ENCODE results near the gene GMDS.

DNA sequence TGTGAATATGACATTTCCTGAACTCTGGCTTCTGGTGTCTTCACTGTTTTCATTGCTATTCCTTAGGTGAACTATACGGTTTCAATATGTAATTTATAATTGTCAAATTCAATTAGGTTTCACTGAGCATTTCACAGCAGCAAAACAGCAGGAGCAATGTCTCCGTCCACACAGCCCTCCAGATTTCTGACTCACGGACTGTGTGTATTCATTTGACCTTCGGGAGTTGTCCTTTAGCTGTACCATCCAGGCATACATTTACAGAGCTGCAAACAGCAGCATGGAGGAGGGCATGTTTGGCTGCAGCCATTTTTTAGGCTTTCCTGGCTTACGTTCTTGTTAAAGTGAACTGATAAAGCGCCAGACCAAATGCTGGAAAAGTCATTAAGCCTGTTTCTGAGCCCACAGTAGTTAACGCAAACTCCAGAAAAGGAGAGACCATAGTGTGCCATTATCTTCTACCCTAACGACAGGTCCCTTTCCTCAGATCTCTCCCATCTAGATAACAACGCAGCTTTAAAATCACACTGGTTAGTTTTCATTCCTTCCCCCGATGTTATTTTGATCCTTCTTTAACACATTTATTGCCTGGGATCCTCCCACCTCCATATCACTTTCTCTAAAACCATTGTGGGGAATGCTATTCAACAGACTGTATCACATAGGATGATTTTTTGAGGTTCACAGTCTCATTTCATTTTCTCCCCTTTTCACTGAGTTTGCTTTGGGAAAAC, 617.4 kb downstream of the GMDS start:
- TF ChIP-seq CTCF (conservative IDR thresholded peaks at IDR 0.05; ENCODE audit: low read depth in 2 of 2) = no peak
- TF ChIP-seq EZH2phosphoT487 (IDR thresholded peaks at IDR 0.05; ENCODE audit: unreplicated experiment) = no peak
- TF ChIP-seq EZH2 (IDR thresholded peaks at IDR 0.05; ENCODE audit: low read depth, unreplicated experiment) = no peak
- TF ChIP-seq, protein P1, sequence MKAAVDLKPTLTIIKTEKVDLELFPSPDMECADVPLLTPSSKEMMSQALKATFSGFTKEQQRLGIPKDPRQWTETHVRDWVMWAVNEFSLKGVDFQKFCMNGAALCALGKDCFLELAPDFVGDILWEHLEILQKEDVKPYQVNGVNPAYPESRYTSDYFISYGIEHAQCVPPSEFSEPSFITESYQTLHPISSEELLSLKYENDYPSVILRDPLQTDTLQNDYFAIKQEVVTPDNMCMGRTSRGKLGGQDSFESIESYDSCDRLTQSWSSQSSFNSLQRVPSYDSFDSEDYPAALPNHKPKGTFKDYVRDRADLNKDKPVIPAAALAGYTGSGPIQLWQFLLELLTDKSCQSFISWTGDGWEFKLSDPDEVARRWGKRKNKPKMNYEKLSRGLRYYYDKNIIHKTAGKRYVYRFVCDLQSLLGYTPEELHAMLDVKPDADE (IDR thresholded peaks at IDR 0.05) = no peak
- TF ChIP-seq POLR2AphosphoS5 (IDR thresholded peaks at IDR 0.05; ENCODE audit: low read depth) = no peak
- no peak for TF ChIP-seq CREB1 (CRISPR knock-in tag; IDR thresholded peaks at IDR 0.05; ENCODE audit: low read depth)
- TF ChIP-seq JUNB (IDR thresholded peaks at IDR 0.05; ENCODE audit: unreplicated experiment) = no peak
- no peak for TF ChIP-seq ZNF114 (CRISPR knock-in tag; IDR thresholded peaks at IDR 0.05)
- TF ChIP-seq REST (IDR thresholded peaks at IDR 0.05; ENCODE audit: unreplicated experiment) = no peak
- no peak for TF ChIP-seq NANOG (IDR thresholded peaks at IDR 0.05; ENCODE audit: borderline replicate concordance)
- TF ChIP-seq STAT1 (IDR thresholded peaks at IDR 0.05; ENCODE audit: unreplicated experiment) = no peak
- no peak for TF ChIP-seq ZNF331 (CRISPR knock-in tag; IDR thresholded peaks at IDR 0.05; ENCODE audit: low read depth)
